ENCODE results near the gene SLF2.

GRCh38 chr10:100873146-100873826 lies 39.5 kb upstream of the SLF2 start:
- TF ChIP-seq YY1 (IDR thresholded peaks at IDR 0.05; ENCODE audit: insufficient read depth, insufficient replicate concordance, low read depth, low read length) (no peak), CTCF (CRISPR knock-in tag; IDR thresholded peaks at IDR 0.05) (no peak), POLR2AphosphoS5 (IDR thresholded peaks at IDR 0.05; ENCODE audit: low read depth, low read length) (no peak), ARID2 (CRISPR knock-in tag; IDR thresholded peaks at IDR 0.05; ENCODE audit: borderline replicate concordance) (no peak), ZZZ3 (CRISPR knock-in tag; IDR thresholded peaks at IDR 0.05; ENCODE audit: borderline replicate concordance) (no peak), ZNF451 (CRISPR knock-in tag; IDR thresholded peaks at IDR 0.05) (no peak), EZH2 (conservative IDR thresholded peaks at IDR 0.05; ENCODE audit: low read depth, low read length) (no peak)

Measured in HepG2 (cell line).